ENCODE measurements around the gene FTCDNL1.

The FTCDNL1 gene

DNA sequence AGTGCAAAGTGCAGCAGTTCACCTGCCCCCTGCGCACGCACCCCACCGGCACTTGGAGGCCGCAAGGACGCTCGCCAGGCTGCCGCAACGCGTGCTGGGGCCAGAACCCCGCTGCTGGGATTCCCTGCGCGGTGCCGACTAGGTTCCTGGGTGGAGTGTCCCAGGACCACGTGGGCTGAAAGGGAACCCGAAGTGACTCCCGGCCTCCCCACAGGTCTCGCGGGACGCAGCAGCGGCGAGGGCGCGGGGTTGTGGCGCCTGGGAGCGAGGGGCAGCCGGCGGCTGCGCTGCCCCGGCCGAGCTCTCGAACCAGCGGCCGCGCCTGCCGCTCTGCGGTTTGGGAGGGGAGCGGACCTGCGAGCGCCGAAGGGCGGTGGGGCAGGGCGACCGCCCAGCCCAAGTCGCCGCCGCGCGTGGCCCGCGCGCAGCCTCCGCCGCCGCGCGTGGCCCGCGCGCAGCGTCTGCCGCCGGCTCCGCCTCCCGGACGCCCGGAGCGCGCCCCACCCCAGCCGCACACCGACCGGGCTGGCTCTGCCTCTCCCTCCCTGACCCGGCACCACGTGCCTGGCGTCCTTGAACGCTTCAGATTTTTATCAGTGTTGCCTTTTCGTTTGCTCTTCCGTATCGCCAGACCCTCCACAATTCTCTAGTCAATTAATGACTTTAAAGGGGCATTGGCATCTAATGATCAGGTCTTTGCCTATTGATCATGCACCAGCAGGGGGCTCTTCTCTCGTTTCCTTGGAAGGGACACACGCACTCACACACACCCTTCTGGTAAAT is at the start of gene FTCDNL1:
Gene FTCDNL1 (minus strand): TSS at position 475 of the 783 bp plus-strand sequence. CDS start 2,230 bp downstream, outside the sequence.
- H3K4me3 ChIP-seq (ENCODE audit: low read depth, low read length), result peak within 1 kb of the TSS; percentile 57
- DNase-seq (ENCODE audit: low read depth), result no peak
- TF ChIP-seq CTCF (IDR thresholded peaks at IDR 0.05; ENCODE audit: control insufficient read depth, extremely low read depth, insufficient read depth), result peak; percentile 35

GRCh38 chr2:199896617-199897016 is 45.6 kb upstream of the FTCDNL1 start:
- DNase-seq (ENCODE audit: low read depth), result no peak
- TF ChIP-seq CTCF (IDR thresholded peaks at IDR 0.05; ENCODE audit: control insufficient read depth, extremely low read depth, insufficient read depth), result no peak
- H3K4me3 ChIP-seq (ENCODE audit: low read depth, low read length), result no peak overlapping the region

GRCh38 chr2:199895406-199895805 is 44.4 kb upstream of the FTCDNL1 start:
- no peak overlapping the region for H3K4me3 ChIP-seq (ENCODE audit: low read depth, low read length)
- no peak for DNase-seq (ENCODE audit: low read depth)
- no peak for TF ChIP-seq CTCF (IDR thresholded peaks at IDR 0.05; ENCODE audit: control insufficient read depth, extremely low read depth, insufficient read depth)

- no peak for DNase-seq (ENCODE audit: low read depth)
- H3K4me3 ChIP-seq (ENCODE audit: low read depth, low read length), result no peak overlapping the region
- TF ChIP-seq CTCF (IDR thresholded peaks at IDR 0.05; ENCODE audit: control insufficient read depth, extremely low read depth, insufficient read depth), result no peak
These were observed 32.7 kb upstream of the FTCDNL1 start for GRCh38 chr2:199883474-199884212.

DNA sequence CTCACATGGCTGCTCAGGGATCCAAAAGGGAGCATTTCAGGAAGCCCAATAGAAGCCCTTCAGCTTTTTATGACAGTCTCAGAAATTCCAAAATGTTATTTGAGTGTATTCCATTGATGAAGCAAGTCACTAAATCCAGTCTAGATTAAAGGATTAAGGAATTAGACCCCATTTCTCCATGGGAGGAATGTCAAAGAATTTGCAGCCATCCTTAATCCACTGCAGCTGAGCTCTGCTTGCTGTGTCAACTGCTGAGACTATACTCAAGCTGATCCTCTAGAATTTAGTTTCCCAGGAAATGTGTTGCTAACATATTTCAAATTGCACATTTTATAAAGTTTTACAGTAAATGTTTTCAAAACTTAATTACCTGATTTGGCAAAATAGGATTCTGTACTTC is 31.7 kb upstream of the FTCDNL1 start:
- TF ChIP-seq CTCF (IDR thresholded peaks at IDR 0.05; ENCODE audit: control insufficient read depth, extremely low read depth, insufficient read depth), result no peak
- DNase-seq (ENCODE audit: low read depth), result no peak
- H3K4me3 ChIP-seq (ENCODE audit: low read depth, low read length), result no peak overlapping the region

GRCh38 chr2:199875400-199875799 is 24.4 kb upstream of the FTCDNL1 start:
- no peak overlapping the region for H3K4me3 ChIP-seq (ENCODE audit: low read depth, low read length)
- DNase-seq (ENCODE audit: low read depth), result no peak
- no peak for TF ChIP-seq CTCF (IDR thresholded peaks at IDR 0.05; ENCODE audit: control insufficient read depth, extremely low read depth, insufficient read depth)
